Inflammatory macrophage (primary cell): ENCODE measurements around the gene RBP3.

Experiments
- DNase-seq, 2 donors: peaks; one replicate each; pipeline ENCODE4 v3.0.0-alpha.2; 2020 to 2022

Gene RBP3

DNA sequence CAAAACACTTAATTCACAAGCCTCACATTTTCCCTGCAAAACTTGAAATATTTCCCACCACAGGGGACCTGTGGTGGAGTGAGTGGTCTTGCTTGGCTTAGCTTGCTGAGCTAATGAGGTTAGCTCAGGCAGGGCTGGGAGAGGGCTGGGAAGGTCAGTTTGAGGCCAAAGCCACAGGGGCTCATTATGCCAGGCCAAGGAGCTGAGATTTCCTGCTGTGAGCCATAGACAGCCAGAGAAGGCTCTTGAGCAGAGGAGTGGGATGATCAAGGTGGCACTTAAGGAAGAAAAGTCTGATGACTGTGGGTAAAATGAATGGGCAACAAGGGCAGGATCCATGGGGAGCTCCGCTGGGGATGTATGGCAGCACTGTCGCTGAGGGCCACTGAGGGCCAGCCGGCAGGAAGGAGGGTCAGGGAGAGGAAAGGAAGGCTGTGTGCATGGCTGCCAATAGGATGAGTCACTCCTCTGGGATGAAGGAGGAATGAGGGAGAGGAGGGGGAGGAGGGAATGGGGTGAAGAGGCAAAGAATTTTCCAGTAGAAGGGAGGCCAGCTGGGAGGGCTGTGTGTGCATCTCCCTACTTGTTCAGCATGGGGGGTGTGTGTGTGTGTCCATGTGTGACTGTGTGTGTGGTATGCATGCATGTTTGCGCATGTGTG is 54.6 kb downstream of the RBP3 start:
- DNase-seq, result no peak

- DNase-seq, result no peak
These were observed 55.5 kb downstream of the RBP3 start for GRCh38 chr10:47403446-47404318.

DNA sequence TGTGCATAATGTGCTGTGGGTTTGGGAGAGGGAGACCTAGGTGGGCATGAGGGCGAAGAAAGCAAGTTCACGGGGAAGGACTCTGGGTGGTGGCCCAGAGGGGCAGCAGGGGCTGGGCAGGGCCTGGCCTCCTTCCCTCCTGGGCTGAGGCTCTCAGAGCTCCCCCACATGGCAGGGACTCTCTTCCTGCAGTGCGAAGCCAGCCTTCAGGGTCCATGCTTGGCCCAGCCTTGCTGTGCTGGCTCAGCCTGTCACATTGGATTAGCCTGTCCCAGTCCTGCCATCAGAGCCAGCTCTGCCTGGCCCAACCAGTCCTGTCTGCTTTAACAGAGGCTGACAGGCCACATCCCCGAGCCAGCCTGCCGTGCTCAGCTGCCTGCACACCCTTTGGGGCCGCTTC is 56.3 kb downstream of the RBP3 start:
- no peak for DNase-seq

DNA sequence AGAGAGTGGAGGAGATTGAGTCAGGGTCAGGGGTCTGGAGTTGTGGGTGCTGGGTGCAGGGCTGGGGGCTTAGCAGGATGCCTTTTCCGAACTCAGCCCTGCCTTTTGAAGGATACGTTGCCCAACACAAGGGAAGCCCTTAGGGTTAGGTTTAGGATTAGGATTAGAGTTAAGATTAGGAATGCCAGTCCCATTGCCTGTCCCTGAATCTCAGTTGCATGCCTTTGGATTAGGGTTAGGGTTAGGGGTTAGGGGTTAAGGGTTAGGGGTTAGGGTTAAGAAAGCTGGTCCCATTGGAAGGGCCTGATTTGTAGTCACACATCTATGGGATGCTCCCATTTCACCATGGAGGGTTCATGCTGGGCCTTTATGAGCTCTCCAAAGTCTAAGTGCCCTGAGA is 56.8 kb downstream of the RBP3 start:
- no peak for DNase-seq

DNA sequence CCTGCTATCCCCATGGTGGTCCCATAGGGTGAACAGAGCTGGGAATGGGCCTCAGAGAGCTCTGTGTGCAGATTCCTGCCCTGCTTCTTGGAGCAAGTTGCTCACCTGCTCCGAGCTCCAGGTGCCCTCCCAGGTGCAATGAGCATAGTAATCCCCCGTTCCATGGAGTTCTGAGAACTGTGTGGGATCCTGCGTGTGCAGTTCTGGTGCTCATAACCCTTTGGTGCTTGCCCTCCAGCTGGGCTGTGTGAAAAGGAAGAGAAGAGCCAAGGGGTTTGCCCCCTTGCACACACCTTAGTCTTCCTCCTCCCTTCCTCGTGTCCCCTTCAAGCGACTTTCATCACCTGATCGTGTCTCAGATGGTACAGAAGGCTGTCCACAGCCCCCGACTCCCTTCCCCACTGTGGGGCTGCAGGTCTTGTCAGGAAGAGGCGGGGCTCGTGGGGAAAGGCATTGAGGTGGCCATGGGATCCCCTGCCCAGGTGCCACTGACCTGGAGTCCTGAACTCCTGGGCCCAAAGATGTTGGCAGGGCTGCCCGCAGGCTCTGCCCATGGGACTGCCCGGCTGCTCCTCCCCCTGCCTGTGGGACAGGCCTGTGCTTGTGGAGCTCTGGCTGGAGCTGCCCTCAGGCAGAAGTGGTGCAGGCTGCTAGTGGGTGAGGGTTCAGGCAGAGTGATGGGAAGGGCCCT is 57.8 kb downstream of the RBP3 start:
- DNase-seq, result no peak

DNA sequence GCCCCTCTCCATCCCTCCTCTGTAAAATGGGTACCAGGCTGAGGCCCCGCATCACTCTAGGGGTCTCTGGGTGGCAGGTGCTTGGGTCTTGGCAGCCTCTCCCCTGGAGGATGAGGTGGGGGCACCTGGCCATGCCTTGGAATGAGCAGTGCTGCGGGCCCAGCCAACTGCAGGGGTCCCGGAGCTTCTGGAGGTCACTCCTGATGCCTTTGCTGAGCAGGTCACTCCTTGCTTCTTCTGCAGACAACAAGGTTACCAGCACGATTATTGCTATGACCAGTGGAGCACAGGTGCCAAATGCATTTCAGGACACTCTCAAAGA is 58.3 kb downstream of the RBP3 start:
- DNase-seq, result no peak

GRCh38 chr10:47406870-47407691 is 58.9 kb downstream of the RBP3 start:
- DNase-seq, result no peak
